22Rv1 (cell line): Measurements from ENCODE around the gene BUD23.

Experiments
- H3K27ac ChIP-seq: fragments of 450-650 bp; 2 replicates; pipeline ENCODE4 v1.5.1; 2017
- ZFX ChIP-seq: fragments of 450-650 bp; IDR thresholded peaks from 2 replicates; pipeline ENCODE4 v1.6.1; 2017; ENCODE audit warnings: antibody characterized with exemption, borderline replicate concordance
- TF ChIP-seq, protein P1 (sequence below): fragments of 450-650 bp; IDR thresholded peaks from 2 replicates; pipeline ENCODE4 v1.5.1; 2017; ENCODE audit warnings: mild to moderate bottlenecking

The BUD23 gene, protein sequence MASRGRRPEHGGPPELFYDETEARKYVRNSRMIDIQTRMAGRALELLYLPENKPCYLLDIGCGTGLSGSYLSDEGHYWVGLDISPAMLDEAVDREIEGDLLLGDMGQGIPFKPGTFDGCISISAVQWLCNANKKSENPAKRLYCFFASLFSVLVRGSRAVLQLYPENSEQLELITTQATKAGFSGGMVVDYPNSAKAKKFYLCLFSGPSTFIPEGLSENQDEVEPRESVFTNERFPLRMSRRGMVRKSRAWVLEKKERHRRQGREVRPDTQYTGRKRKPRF

DNA sequence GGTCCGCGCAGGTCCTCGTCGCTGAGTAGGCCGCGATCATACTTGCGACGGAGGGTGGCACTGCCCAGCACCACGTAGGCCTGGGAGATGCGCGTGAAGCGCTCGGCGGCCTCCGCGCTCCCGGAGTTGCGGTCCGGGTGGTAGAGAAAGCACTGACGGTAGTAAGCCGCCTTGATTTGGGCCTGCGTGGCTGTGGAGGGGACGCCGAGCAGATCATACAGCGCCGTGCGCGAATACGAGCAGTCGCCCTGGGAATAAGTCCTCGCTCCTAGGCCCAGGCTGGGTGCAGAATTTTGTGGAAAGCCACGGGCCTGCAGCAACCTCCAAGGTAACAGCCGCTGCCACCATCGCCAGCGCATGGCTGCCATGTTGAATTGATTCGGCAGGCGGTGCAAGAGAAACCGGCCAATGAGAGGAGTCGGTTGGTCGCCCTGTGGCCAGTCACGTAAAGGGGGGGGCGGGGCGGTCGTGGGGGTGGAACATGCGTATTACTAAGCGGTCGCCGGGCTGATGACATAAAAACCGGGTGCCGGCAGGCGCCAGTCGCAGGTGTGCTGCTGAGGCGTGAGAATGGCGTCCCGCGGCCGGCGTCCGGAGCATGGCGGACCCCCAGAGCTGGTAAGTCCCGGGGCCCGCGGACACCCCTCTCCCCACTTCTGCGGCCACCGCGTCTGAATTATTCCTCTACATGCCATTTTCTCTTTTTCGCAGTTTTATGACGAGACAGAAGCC lies at the start of gene BUD23, which contains the start of gene DNAJC30:
BUD23 (plus strand) TSS at position 542 of the 732 bp plus-strand sequence; CDS start at position 571, 29 bp downstream.
DNAJC30 (minus strand) TSS at position 398 of the 732 bp plus-strand sequence; CDS start at position 368, 30 bp downstream.
- 0 out of 2 replicates have a peak, but pooled peaks have one; percentile 30 for TF ChIP-seq ZFX
- TF ChIP-seq, protein P1, sequence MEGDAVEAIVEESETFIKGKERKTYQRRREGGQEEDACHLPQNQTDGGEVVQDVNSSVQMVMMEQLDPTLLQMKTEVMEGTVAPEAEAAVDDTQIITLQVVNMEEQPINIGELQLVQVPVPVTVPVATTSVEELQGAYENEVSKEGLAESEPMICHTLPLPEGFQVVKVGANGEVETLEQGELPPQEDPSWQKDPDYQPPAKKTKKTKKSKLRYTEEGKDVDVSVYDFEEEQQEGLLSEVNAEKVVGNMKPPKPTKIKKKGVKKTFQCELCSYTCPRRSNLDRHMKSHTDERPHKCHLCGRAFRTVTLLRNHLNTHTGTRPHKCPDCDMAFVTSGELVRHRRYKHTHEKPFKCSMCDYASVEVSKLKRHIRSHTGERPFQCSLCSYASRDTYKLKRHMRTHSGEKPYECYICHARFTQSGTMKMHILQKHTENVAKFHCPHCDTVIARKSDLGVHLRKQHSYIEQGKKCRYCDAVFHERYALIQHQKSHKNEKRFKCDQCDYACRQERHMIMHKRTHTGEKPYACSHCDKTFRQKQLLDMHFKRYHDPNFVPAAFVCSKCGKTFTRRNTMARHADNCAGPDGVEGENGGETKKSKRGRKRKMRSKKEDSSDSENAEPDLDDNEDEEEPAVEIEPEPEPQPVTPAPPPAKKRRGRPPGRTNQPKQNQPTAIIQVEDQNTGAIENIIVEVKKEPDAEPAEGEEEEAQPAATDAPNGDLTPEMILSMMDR: no peak
- H3K27ac ChIP-seq: peak within 1 kb of the TSS; percentile 82

DNA sequence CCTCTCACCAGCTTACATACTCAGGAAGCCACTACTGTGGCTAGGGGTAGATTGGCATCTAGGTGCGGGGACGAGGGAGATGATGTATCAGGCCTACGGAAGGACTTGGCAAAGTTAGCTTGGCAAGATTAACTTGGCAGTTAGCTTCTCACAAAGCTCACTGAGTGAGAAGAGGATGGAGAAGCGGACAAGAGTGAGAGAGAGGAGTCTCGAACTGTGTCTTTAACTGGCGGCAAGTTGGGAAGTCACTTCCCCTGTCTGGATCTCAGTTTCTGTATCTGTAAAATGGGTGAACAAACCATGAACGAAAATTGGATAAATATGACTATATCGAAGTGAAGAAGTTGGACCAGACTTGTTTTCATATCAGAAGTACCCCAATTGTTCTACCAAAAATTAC lies 49.6 kb upstream of the BUD23 start:
- TF ChIP-seq, protein P1: no peak
- no peak for TF ChIP-seq ZFX
- H3K27ac ChIP-seq: no peak overlapping the region

DNA sequence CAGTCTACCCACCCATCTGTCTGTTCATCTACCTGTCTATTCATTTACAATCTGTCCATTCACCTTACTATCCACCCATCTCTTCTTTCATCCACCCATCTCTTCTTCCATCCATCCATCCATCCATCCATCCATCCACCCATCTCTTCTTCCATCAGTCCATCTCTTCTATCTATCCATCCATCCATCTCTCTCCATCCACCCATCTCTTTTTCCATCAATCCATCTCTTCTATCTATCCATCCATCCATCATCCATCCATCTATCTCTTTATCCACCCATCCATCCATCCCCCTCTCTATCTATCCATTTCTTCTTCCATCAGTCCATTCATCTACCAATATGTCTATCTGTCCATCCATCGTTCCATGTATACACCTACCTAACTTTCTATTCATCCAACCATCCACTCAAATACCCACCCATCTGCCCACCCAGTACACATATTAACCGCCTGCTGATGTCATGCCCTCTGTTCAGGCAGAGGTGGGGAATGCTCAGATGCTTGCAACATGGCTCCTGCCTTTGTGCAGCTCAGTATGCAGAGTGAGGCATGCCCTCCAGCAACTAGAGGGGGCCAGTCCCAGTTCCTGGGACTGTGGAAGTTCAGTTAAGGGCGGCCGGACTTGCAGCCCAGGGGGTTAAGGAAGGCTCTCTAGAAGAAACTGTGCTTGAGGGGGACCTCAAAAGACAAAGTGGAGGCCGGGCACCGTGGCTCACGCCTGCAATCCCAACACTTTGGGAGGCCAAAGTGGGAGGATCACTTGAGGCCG lies 47.8 kb upstream of the BUD23 start:
- no peak for TF ChIP-seq ZFX
- TF ChIP-seq, protein P1: no peak
- H3K27ac ChIP-seq: no peak overlapping the region

DNA sequence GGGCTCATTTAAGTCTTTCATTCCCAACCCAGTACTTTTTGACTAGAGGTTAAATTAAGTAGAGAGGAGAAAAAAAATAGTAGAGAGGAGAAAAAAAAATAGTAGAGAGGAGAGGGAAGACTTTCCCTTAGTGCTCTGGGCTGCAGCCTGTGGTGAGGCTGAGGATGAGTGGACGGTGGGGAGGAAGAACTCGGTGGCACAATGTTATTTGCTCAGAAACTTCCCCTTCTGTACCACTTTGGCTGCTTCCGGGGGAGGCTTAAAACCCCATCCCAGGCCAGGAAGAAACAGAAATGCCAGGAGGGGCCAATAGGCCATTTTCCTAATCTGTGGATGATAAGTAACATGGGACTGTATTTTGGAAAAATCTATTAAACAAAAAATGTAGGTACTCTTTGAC lies 44.5 kb upstream of the BUD23 start:
- no peak for TF ChIP-seq ZFX
- TF ChIP-seq, protein P1: no peak
- no peak overlapping the region for H3K27ac ChIP-seq

DNA sequence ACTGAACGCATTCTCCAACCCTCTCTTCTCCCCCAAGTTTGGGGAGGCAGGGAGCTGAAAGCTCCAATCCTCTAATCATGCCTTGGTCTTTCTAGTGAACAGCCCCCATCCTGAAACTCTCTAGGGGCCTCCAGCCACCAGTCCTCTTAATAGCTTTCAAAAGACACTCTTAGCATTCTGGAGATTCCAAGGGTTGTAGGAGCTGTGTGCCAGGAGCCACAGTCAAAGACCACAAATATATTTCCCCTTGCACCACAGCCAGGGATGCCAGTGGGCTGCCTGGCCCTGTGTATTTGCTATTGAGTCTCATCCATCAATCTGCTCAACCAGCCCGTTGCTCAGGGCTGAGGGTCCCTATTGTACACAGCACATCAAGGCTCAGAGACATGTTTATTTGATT lies 40.6 kb upstream of the BUD23 start:
- TF ChIP-seq, protein P1: no peak
- TF ChIP-seq ZFX: no peak
- H3K27ac ChIP-seq: no peak overlapping the region

DNA sequence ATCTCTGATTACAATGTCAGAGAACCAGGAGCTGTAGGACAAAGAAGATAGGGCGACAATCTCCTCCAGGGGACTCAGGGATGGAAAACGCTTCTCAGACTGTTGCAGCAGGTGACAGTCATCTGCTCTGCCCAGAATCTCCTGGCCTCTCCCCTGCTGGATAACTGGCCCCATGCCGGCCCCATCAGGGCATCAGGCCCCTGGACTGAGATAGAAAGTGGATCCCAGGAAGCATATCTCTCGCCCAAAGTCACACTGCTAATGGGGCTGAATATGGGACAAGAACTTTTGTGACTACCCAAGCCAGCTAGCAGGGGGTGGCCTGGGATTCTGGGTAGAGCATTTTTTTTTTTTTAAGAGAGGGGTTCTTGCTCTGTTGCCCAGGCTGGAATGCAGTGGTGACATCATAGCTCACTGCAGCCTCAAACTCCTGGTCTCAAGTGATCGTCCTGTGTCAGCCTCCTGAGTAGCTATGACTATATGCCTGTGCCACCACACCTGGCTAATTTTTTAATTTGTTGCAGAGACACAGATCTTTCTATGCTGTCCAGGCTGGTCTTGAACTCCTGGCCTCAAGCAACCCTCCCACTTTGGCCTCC lies 38.6 kb upstream of the BUD23 start:
- TF ChIP-seq, protein P1: no peak
- H3K27ac ChIP-seq: no peak overlapping the region
